Neural cell (in vitro differentiated cells): ENCODE measurements around the gene MAML3. TPM values are rescaled to one million over a fixed set of nuclear protein-coding genes. Genes with fewer than 3 reads are reported as not detected.

Experiments
- H2AFZ ChIP-seq: fragments of 200-600, 300-800 bp; sonication (generic), shearing (Covaris generic); 2 replicates; pipeline ENCODE4 v1.6.0; 2014; ENCODE audit warnings: low read depth, mild to moderate bottlenecking, antibody characterized with exemption, low read length, moderate library complexity
- H3F3A ChIP-seq: fragments of 200-600 bp; shearing (Covaris generic); 2 replicates; pipeline ENCODE4 v1.6.1; 2016; ENCODE audit warnings: mild to moderate bottlenecking, moderate library complexity, mixed read lengths, antibody characterized with exemption, low read length; ENCODE audit not compliant: insufficient read depth, poor library complexity, severe bottlenecking
- H3K27ac ChIP-seq: fragments of 200-600, 300-800 bp; sonication (generic), shearing (Covaris generic); 2 replicates; pipeline ENCODE4 v1.5.1; 2014; ENCODE audit warnings: mild to moderate bottlenecking, low read length, moderate library complexity
- H3K27me3 ChIP-seq: fragments of 300-800, 200-600 bp; sonication (generic), shearing (Covaris generic); 2 replicates; pipeline ENCODE4 v1.6.0; 2014; ENCODE audit warnings: mild to moderate bottlenecking, low read depth, low read length, moderate library complexity; ENCODE audit not compliant: insufficient read depth
- H3K36me3 ChIP-seq: fragments of 300-800, 200-600 bp; sonication (generic), shearing (Covaris generic); 2 replicates; pipeline ENCODE4 v1.5.1; 2014; ENCODE audit warnings: mild to moderate bottlenecking, antibody characterized with exemption, low read length, moderate library complexity; ENCODE audit not compliant: insufficient read depth
- H3K4me2 ChIP-seq: fragments of 300-800, 200-600 bp; sonication (generic), shearing (Covaris generic); 2 replicates; pipeline ENCODE4 v1.6.0; 2014; ENCODE audit warnings: mild to moderate bottlenecking, low read length
- H3K4me3 ChIP-seq: fragments of 300-800, 200-600 bp; sonication (generic), shearing (Covaris generic); 2 replicates; pipeline ENCODE4 v1.5.1; 2014; ENCODE audit warnings: mild to moderate bottlenecking, low read length, moderate library complexity
- H3K79me2 ChIP-seq: fragments of 200-600 bp; shearing (Covaris generic); replicated peaks from 2 replicates; pipeline ENCODE4 v1.6.0; 2014; ENCODE audit warnings: mild to moderate bottlenecking, low read length, moderate library complexity; ENCODE audit not compliant: insufficient read depth
- H3K9ac ChIP-seq: fragments of 300-800, 200-600 bp; sonication (generic), shearing (Covaris generic); 2 replicates; pipeline ENCODE4 v1.6.1; 2016; ENCODE audit warnings: mild to moderate bottlenecking, low read length, mixed read lengths
- H3K9me2 ChIP-seq: fragments of 200-600 bp; shearing (Covaris generic); 2 replicates; pipeline ENCODE4 v1.6.1; 2016; ENCODE audit warnings: mild to moderate bottlenecking, low read length, mixed read lengths; ENCODE audit not compliant: insufficient read depth
- H3K9me3 ChIP-seq: fragments of 200-600, 300-800 bp; sonication (generic), shearing (Covaris generic); 2 replicates; pipeline ENCODE4 v1.6.1; 2016; ENCODE audit warnings: mild to moderate bottlenecking, mixed run types, low read length, moderate library complexity, mixed read lengths
- H4K20me1 ChIP-seq: fragments of 200-600 bp; shearing (Covaris generic); 2 replicates; pipeline ENCODE4 v1.6.1; 2016; ENCODE audit warnings: mild to moderate bottlenecking, mixed run types; ENCODE audit not compliant: insufficient read depth
- EP300 ChIP-seq: fragments of 450-650 bp; conservative IDR thresholded peaks from 2 replicates; pipeline ENCODE4 v1.6.1; 2014; ENCODE audit warnings: antibody characterized with exemption, mild to moderate bottlenecking, moderate library complexity; ENCODE audit not compliant: poor library complexity, severe bottlenecking
- EZH2 ChIP-seq: fragments of 200-600, 300-800 bp; shearing (Covaris generic), sonication (generic); IDR thresholded peaks from 2 replicates; pipeline ENCODE4 v1.6.1; 2014; ENCODE audit warnings: antibody characterized with exemption, low read length, borderline replicate concordance, mild to moderate bottlenecking; ENCODE audit not compliant: insufficient read depth, poor library complexity, severe bottlenecking
- MXI1 ChIP-seq: fragments of 450-650 bp; conservative IDR thresholded peaks from 2 replicates; pipeline ENCODE4 v1.6.1; 2014; ENCODE audit warnings: antibody characterized with exemption, mild to moderate bottlenecking; ENCODE audit not compliant: poor library complexity, severe bottlenecking
- POLR2AphosphoS5 ChIP-seq: IDR thresholded peaks from 2 replicates; pipeline ENCODE4 v1.6.1; 2012
- RAD21 ChIP-seq: fragments of 450-650 bp; conservative IDR thresholded peaks from 2 replicates; pipeline ENCODE4 v1.6.1; 2014; ENCODE audit warnings: antibody characterized with exemption, mild to moderate bottlenecking, moderate library complexity
- SMC3 ChIP-seq: fragments of 450-650 bp; conservative IDR thresholded peaks from 2 replicates; pipeline ENCODE4 v1.6.1; 2014; ENCODE audit warnings: antibody characterized with exemption, mild to moderate bottlenecking, moderate library complexity; ENCODE audit not compliant: poor library complexity
- TAF1 ChIP-seq: IDR thresholded peaks from 2 replicates; pipeline ENCODE4 v1.6.1; 2012; ENCODE audit warnings: low read depth
- polyA plus RNA-seq: library from polyadenylated mRNA; depleted of rRNA; stranded (reverse); fragments of >200 nt; gene quantifications from 2 replicates; pipeline ENCODE4 v1.2.3, GENCODE V29; 2014
- TF ChIP-seq, protein P1 (sequence below): IDR thresholded peaks from 2 replicates; pipeline ENCODE4 v1.6.1; 2012; ENCODE audit warnings: borderline replicate concordance
- TF ChIP-seq, protein P2 (sequence below): fragments of 450-650 bp; IDR thresholded peaks from 2 replicates; pipeline ENCODE4 v1.5.1; 2014; ENCODE audit warnings: antibody characterized with exemption, mild to moderate bottlenecking, moderate library complexity; ENCODE audit not compliant: poor library complexity, severe bottlenecking

The MAML3 gene
- polyA plus RNA-seq, 1 donor from 2014 or later: 10.2 TPM

DNA sequence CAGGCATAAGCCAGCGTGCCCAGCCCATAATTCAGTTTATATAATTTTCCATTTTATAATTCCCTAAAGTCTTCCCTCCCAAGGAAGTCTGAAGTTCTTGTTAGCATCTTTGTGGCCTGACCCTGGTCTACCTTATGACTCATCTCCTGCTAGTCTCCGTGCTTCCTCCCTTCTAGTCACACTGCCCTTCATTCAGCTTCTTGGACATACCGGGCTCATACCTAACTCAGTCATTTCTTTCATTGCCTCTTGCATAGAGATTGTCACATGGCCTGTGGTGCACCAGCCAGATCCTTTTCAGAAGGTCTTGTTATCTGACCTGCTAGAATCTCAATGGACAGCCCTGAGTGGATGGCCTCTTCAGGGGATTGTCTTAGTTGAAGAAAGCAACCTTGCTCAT, 22.8 kb upstream of the MAML3 start (continued):
- TF ChIP-seq, protein P1, sequence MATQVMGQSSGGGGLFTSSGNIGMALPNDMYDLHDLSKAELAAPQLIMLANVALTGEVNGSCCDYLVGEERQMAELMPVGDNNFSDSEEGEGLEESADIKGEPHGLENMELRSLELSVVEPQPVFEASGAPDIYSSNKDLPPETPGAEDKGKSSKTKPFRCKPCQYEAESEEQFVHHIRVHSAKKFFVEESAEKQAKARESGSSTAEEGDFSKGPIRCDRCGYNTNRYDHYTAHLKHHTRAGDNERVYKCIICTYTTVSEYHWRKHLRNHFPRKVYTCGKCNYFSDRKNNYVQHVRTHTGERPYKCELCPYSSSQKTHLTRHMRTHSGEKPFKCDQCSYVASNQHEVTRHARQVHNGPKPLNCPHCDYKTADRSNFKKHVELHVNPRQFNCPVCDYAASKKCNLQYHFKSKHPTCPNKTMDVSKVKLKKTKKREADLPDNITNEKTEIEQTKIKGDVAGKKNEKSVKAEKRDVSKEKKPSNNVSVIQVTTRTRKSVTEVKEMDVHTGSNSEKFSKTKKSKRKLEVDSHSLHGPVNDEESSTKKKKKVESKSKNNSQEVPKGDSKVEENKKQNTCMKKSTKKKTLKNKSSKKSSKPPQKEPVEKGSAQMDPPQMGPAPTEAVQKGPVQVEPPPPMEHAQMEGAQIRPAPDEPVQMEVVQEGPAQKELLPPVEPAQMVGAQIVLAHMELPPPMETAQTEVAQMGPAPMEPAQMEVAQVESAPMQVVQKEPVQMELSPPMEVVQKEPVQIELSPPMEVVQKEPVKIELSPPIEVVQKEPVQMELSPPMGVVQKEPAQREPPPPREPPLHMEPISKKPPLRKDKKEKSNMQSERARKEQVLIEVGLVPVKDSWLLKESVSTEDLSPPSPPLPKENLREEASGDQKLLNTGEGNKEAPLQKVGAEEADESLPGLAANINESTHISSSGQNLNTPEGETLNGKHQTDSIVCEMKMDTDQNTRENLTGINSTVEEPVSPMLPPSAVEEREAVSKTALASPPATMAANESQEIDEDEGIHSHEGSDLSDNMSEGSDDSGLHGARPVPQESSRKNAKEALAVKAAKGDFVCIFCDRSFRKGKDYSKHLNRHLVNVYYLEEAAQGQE: no peak

DNA sequence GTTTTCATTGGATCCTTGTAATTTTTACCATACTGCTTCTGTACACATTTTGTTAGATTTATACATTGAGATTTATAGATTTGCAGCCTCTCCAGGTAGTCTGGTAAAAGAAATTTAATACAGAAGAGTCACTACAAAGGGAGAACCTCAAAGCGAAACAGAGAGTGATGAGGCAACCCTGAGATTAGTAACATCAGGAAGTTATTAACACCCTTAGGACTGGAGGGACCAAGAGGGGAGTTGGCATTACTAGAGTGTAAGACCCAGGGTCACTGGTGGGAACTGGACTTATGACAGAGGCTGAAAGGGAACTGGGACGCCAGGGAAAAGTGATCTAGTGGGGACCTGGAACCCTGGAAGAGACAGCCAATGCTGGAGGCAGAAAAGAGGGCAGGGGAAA, 20.6 kb upstream of the MAML3 start:
- Histone ChIP-seq H4K20me1 (no peaks in the 10 kb centered on the region), H2AFZ (no peak overlapping the region), H3K27ac (no peak overlapping the region), H3K9me3 (no peaks in the 10 kb centered on the region), H3K79me2 (no peaks in the 10 kb centered on the region), H3K36me3 (no peaks in the 10 kb centered on the region), H3K9me2 (no peaks in the 10 kb centered on the region), H3K4me3 (no peak overlapping the region), H3K9ac (no peak overlapping the region), H3K27me3 (no peaks in the 10 kb centered on the region), H3K4me2 (no peak overlapping the region), H3F3A (no peaks in the 10 kb centered on the region)
- no peak for TF ChIP-seq TAF1
- TF ChIP-seq MXI1: no peak

DNA sequence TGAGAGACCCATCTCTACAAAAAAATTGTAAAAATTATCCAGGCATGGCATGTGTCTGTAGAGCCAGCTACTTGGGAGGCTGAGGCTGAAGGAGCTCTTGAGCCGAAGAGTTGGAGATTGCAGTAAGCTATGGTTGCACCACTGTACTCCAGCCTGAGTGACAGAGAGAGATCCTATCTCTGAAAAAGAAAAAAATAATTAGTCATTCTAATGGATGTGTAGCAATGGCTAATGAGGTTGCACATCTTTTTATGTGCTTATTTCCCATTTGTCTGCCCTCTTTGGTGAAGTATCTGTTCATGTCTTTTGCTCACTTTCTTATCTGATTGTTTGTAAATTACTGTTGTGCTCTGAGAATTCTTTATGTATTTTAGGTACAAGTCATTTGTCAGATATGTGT, 19.0 kb upstream of the MAML3 start:
- no peaks in the 10 kb centered on the region for H3K9me3 ChIP-seq

More for the DNA sequence above, 19.0 kb upstream of the MAML3 start:
- Histone ChIP-seq H3F3A (no peaks in the 10 kb centered on the region), H3K36me3 (no peaks in the 10 kb centered on the region), H4K20me1 (no peaks in the 10 kb centered on the region), H3K9me2 (no peaks in the 10 kb centered on the region), H3K4me3 (no peak overlapping the region), H3K27ac (no peak overlapping the region), H3K79me2 (no peaks in the 10 kb centered on the region), H2AFZ (no peak overlapping the region), H3K4me2 (no peak overlapping the region), H3K27me3 (no peaks in the 10 kb centered on the region), H3K9ac (no peak overlapping the region)
- TF ChIP-seq, protein P1: no peak
- TF ChIP-seq EP300 (no peak), POLR2AphosphoS5 (no peak), SMC3 (no peak), TAF1 (no peak), MXI1 (no peak), EZH2 (no peak), RAD21 (no peak)
- TF ChIP-seq, protein P2, sequence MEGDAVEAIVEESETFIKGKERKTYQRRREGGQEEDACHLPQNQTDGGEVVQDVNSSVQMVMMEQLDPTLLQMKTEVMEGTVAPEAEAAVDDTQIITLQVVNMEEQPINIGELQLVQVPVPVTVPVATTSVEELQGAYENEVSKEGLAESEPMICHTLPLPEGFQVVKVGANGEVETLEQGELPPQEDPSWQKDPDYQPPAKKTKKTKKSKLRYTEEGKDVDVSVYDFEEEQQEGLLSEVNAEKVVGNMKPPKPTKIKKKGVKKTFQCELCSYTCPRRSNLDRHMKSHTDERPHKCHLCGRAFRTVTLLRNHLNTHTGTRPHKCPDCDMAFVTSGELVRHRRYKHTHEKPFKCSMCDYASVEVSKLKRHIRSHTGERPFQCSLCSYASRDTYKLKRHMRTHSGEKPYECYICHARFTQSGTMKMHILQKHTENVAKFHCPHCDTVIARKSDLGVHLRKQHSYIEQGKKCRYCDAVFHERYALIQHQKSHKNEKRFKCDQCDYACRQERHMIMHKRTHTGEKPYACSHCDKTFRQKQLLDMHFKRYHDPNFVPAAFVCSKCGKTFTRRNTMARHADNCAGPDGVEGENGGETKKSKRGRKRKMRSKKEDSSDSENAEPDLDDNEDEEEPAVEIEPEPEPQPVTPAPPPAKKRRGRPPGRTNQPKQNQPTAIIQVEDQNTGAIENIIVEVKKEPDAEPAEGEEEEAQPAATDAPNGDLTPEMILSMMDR: no peak
